HepG2 (cell line): ENCODE data around the gene SDC4. TPM values are rescaled to one million over a fixed set of nuclear protein-coding genes. Genes with fewer than 3 reads are reported as not detected.

Experiments
- ATAC-seq: fragments of 200-7000 bp; cut with Tn5 transposase; 3 replicates; pipeline ENCODE4 v1.9.1; 2020; ENCODE audit warnings: mild to moderate bottlenecking, moderate library complexity
- BruUV-seq: library from RNA; stranded (reverse); fragments of 400-500 nt; replicated peaks from 2 replicates; lab custom pipeline; 2021; lab: Mats Ljungman, UMichigan
- CTCF ChIA-PET: fragments of 300-600 bp; formaldehyde crosslinking; extraction: SDS; loops from one replicate; lab custom pipeline; 2021; ENCODE audit warnings: low total read pairs, inconsistent platforms, low intra/inter-chr PET ratio; lab: Yijun Ruan, JAX
- POLR2A ChIA-PET: fragments of 350-600 bp; sonication (Branson Sonifier 250); formaldehyde crosslinking; loops from one replicate; lab custom pipeline; 2020; ENCODE audit warnings: antibody characterized with exemption, inconsistent platforms; lab: Yijun Ruan, JAX
- DNase-seq: peaks from one replicate; pipeline ENCODE4 v3.0.0-alpha.2; 2015; ENCODE audit warnings: low spot score
- FAIRE-seq: peaks from 3 replicates; lab custom pipeline; 2011; peaks lifted over from hg19 to GRCh38; lab: Jason Lieb, UNC
- H2AFZ ChIP-seq: one replicate; pipeline ENCODE4 v1.6.1; 2011; ENCODE audit warnings: low read length, inconsistent platforms
- H3K27ac ChIP-seq: fragments of 300-600 bp; 3 replicates; pipeline ENCODE4 v1.8.0; 2011; ENCODE audit warnings: mixed run types, mild to moderate bottlenecking, mixed read lengths, low read length, inconsistent platforms; ENCODE audit not compliant: insufficient read depth; ENCODE audit errors: extremely low read length
- H3K27me3 ChIP-seq, 2 experiments: fragments of 200-600 bp in 1 of 2; 2 replicates in 1 of 2; 3 replicates in 1 of 2; pipeline versions ENCODE4 v1.6.0 to v1.8.0; 2011; ENCODE audit warnings: low read length in 2 of 2, mild to moderate bottlenecking in 2 of 2, moderate library complexity in 2 of 2, inconsistent platforms in 1 of 2; ENCODE audit not compliant: insufficient read depth in 2 of 2, control insufficient read depth in 1 of 2
- H3K36me3 ChIP-seq, 2 experiments: fragments of 200-600 bp in 1 of 2; replicated peaks in 1 of 2; 2 replicates in 1 of 2; 3 replicates in 1 of 2; pipeline versions ENCODE4 v1.5.1 to v1.8.0; 2011; ENCODE audit warnings: low read length in 2 of 2, inconsistent platforms in 1 of 2; ENCODE audit not compliant: insufficient read depth in 2 of 2, control insufficient read depth in 1 of 2
- H3K4me1 ChIP-seq: 2 replicates; pipeline ENCODE4 v1.5.1; 2012; ENCODE audit warnings: low read length, inconsistent platforms; ENCODE audit not compliant: insufficient read depth
- H3K4me2 ChIP-seq: 2 replicates; pipeline ENCODE4 v1.6.0; 2011; ENCODE audit warnings: low read depth, low read length, inconsistent platforms
- H3K4me3 ChIP-seq, 3 experiments: fragments of 200-600 bp in 1 of 3; sonication (generic), shearing (Covaris generic) in 1 of 3; replicated peaks in 1 of 3; 2 replicates each; pipeline ENCODE4 v1.5.1; 2011 to 2016; ENCODE audit warnings: low read length in 3 of 3, inconsistent platforms in 2 of 3, low read depth in 2 of 3, mild to moderate bottlenecking in 2 of 3, control low read depth in 1 of 3, mixed read lengths in 1 of 3; ENCODE audit not compliant: insufficient read depth in 1 of 3
- H3K79me2 ChIP-seq: one replicate; pipeline ENCODE4 v1.6.1; 2011; ENCODE audit warnings: low read length, inconsistent platforms; ENCODE audit not compliant: insufficient read depth
- H3K9ac ChIP-seq: 2 replicates; pipeline ENCODE4 v1.6.0; 2011; ENCODE audit warnings: mild to moderate bottlenecking, low read depth, low read length, inconsistent platforms; ENCODE audit not compliant: insufficient read depth
- H3K9me3 ChIP-seq: 2 replicates; pipeline ENCODE4 v1.5.1; 2012; ENCODE audit warnings: mild to moderate bottlenecking, low read length
- H4K20me1 ChIP-seq: 2 replicates; pipeline ENCODE4 v1.6.0; 2011; ENCODE audit warnings: inconsistent platforms, mild to moderate bottlenecking, low read length, moderate library complexity; ENCODE audit not compliant: insufficient read depth
- ARHGAP35 ChIP-seq: sonication (generic); formaldehyde crosslinking; IDR thresholded peaks from 2 replicates; pipeline ENCODE4 v1.9.0; 2022; ENCODE audit warnings: mild to moderate bottlenecking, inconsistent platforms, moderate library complexity, missing genetic modification reagents, borderline replicate concordance
- NCOR1 ChIP-seq: fragments of 200-600 bp; sonication (generic); IDR thresholded peaks from 2 replicates; pipeline ENCODE4 v1.7.0; 2017; ENCODE audit warnings: antibody characterized with exemption, low read length, borderline replicate concordance
- PLRG1 ChIP-seq: fragments of 450-650 bp; conservative IDR thresholded peaks from 2 replicates; pipeline ENCODE4 v1.6.1; 2016
- RBM22 ChIP-seq: fragments of 200-400 bp; formaldehyde crosslinking; optimal IDR thresholded peaks from 2 replicates; pipeline ENCODE3; 2017; ENCODE audit warnings: mild to moderate bottlenecking, low read length, moderate library complexity
- ZFP37 ChIP-seq: sonication (generic); formaldehyde crosslinking; IDR thresholded peaks from 2 replicates; pipeline ENCODE4 v1.4.0; 2020; ENCODE audit warnings: missing genetic modification reagents, borderline replicate concordance
- ZMYM4 ChIP-seq: sonication (generic); formaldehyde crosslinking; IDR thresholded peaks from 2 replicates; pipeline ENCODE4 v1.8.1; 2023; ENCODE audit warnings: mild to moderate bottlenecking, missing genetic modification reagents
- ZNF235 ChIP-seq: sonication (generic); formaldehyde crosslinking; IDR thresholded peaks from 2 replicates; pipeline ENCODE4 v1.8.1; 2023; ENCODE audit warnings: mild to moderate bottlenecking, missing genetic modification reagents, borderline replicate concordance
- ZNF383 ChIP-seq: sonication (generic); formaldehyde crosslinking; IDR thresholded peaks from 2 replicates; pipeline ENCODE4 v1.4.0; 2020; ENCODE audit warnings: missing genetic modification reagents, mild to moderate bottlenecking, borderline replicate concordance
- ZNF777 ChIP-seq: sonication (generic); formaldehyde crosslinking; IDR thresholded peaks from 2 replicates; pipeline ENCODE4 v1.4.0; 2020; ENCODE audit warnings: missing genetic modification reagents
- WGBS: methylation state at CpG from one replicate; pipeline ENCODE4 v1.1.6; 2017; ENCODE audit warnings: low lambda C conversion rate; 5-methylcytosine and 5-hydroxymethylcytosine counted together
- in situ Hi-C: cut with HindIII; loops from 2 replicates; pipeline ENCODE4 v1.10.0; 2017; ENCODE audit warnings: low pct_unique_long_range_greater_than_20kb; ENCODE audit not compliant: extremely low pct_ligation_motif_present
- intact Hi-C: fragments of 100-400 bp; cut with micrococcal nuclease; formaldehyde crosslinking; loops from one replicate; pipeline ENCODE4 v1.10.0; 2022; ENCODE audit not compliant: unreplicated experiment
- polyA plus RNA-seq, 8 experiments: library from polyadenylated mRNA; depleted of rRNA in 3 of 8; stranded (reverse) in 7 of 8; unstranded in 1 of 8; fragments of >200 nt; fragmentation: Illumina TruSeq in 4 of 8; extraction: Trizol in 4 of 8; gene quantifications; 2 replicates each; pipeline versions ENCODE4 v1.2.1 to v1.2.3, GENCODE V29; 2011 to 2016; ENCODE audit warnings: low read depth in 4 of 8, missing spikeins in 1 of 8, mixed read lengths in 1 of 8; ENCODE audit not compliant: insufficient read depth in 1 of 8
- total RNA-seq, 5 experiments: library from RNA; depleted of rRNA; stranded (reverse); fragments of >200 nt; fragmentation: Illumina TruSeq; extraction: Trizol; gene quantifications; 2 replicates each; pipeline ENCODE4 v1.2.3, GENCODE V29; 2016; ENCODE audit warnings: low read depth in 1 of 5
- TF ChIP-seq, protein P1 (sequence below): sonication (generic); formaldehyde crosslinking; IDR thresholded peaks from 2 replicates; pipeline ENCODE4 v1.4.0; 2020; ENCODE audit warnings: missing genetic modification reagents, borderline replicate concordance
- TF ChIP-seq, protein P2 (sequence below): sonication (generic); formaldehyde crosslinking; IDR thresholded peaks from 2 replicates; pipeline ENCODE4 v1.5.0; 2020; ENCODE audit warnings: missing genetic modification reagents
- TF ChIP-seq, protein P3 (sequence below): IDR thresholded peaks from 2 replicates; pipeline ENCODE4 v1.6.1; 2016; ENCODE audit warnings: missing biosample characterization, missing genetic modification reagents, low read depth
- TF ChIP-seq, protein P4 (sequence below): sonication (generic); formaldehyde crosslinking; conservative IDR thresholded peaks from 2 replicates; pipeline ENCODE4 v1.8.0; 2022; ENCODE audit warnings: low read depth, missing genetic modification reagents

The SDC4 gene
- total and polyA plus RNA-seq, 2 of the 13 experiments (the other 11 are each of a cell fraction or from before 2014, with no cell fraction given) = 49.0 to 65.1 TPM

DNA sequence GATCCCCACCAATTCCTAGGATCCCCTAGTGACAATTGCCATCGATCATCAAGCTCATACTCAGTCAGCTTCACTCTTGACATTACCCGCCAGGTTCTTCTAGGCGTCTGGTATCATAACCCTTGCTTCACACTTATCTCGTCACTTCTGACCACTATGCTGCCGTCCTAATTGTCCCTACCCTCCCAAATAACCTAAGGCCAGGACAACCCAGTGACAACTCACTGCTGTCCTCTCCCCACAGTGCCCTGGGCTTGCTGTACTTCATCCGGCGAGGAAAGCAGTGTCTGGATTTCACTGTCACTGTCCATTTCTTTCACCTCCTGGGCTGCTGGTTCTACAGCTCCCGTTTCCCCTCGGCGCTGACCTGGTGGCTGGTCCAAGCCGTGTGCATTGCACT lies 18.4 kb upstream of the SDC4 start:
- TF ChIP-seq, protein P1, sequence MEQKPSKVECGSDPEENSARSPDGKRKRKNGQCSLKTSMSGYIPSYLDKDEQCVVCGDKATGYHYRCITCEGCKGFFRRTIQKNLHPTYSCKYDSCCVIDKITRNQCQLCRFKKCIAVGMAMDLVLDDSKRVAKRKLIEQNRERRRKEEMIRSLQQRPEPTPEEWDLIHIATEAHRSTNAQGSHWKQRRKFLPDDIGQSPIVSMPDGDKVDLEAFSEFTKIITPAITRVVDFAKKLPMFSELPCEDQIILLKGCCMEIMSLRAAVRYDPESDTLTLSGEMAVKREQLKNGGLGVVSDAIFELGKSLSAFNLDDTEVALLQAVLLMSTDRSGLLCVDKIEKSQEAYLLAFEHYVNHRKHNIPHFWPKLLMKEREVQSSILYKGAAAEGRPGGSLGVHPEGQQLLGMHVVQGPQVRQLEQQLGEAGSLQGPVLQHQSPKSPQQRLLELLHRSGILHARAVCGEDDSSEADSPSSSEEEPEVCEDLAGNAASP = no peak
- Histone ChIP-seq H2AFZ (no peak overlapping the region), H3K27me3 (no peaks in the 10 kb centered on the region; a peak in 1 of 5 replicates), H3K79me2 (peaks cover 13% of the 10 kb centered on the region), H3K9ac (no peak overlapping the region), H3K9me3 (no peaks in the 10 kb centered on the region), H3K36me3 (peaks cover 20 to 32% of the 10 kb centered on the region in 2 experiments), H3K4me3 (no peak overlapping the region), H3K4me2 (no peak overlapping the region), H3K4me1 (peaks cover 39% of the 10 kb centered on the region), H4K20me1 (peaks cover 5% of the 10 kb centered on the region; the same call in 1 of the 2 replicates), H3K27ac (no peak overlapping the region)
- ATAC-seq (no peak), DNase-seq (no peak), FAIRE-seq (no peak)
- intact Hi-C loops (no loop called here), in situ Hi-C loops (no loop called here)
- ChIA-PET CTCF (no interaction called here), POLR2A (interaction anchor here (2.0 to 29.5 kb wide), 2 partner anchors 23 to 44 kb away, joined by 5 to 1422 read pairs; partner anchors contain the start of gene SDC4)
- 92% methylated on average over 11 of the region's 11 CpGs for WGBS
- BruUV-seq = no TSS peak

DNA sequence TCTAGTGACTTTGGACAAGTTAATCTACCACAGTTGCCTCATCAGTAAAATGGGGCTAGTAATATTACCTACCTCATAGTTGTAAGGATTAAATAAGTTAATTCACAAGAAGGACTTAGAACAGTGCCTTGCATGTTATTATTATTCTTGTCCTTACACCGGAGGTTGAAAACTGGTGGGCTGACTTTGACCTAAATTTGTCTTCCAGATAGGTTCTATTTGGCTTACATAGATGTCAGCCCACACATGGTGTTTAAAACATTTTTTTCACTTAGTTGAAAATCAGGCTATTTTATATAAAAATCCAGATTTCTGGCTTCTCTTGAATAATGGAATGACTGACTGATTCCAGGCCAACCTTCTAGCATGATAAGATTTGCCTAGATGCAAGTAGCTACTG lies 18.0 kb upstream of the SDC4 start:
- ATAC-seq (no peak), DNase-seq (no peak), FAIRE-seq (no peak)
- intact Hi-C loops (no loop called here), in situ Hi-C loops (no loop called here)
- Histone ChIP-seq H3K36me3 (peaks cover 20 to 32% of the 10 kb centered on the region in 2 experiments), H3K4me1 (peaks cover 43% of the 10 kb centered on the region), H3K27ac (no peak overlapping the region), H3K9ac (no peak overlapping the region), H3K79me2 (peaks cover 13% of the 10 kb centered on the region), H3K4me3 (no peak overlapping the region), H4K20me1 (peaks cover 5% of the 10 kb centered on the region; the same call in 1 of the 2 replicates), H3K4me2 (no peak overlapping the region), H3K9me3 (no peaks in the 10 kb centered on the region), H3K27me3 (no peaks in the 10 kb centered on the region; a peak in 1 of 5 replicates), H2AFZ (no peak overlapping the region)
- CTCF ChIA-PET = no interaction called here
- POLR2A ChIA-PET = interaction anchor here (2.0 to 29.5 kb wide), 2 partner anchors 23 to 43 kb away, joined by 5 to 1422 read pairs; partner anchors contain the start of gene SDC4
- BruUV-seq = no TSS peak
- WGBS = 98% methylated on average over 1 of the region's 1 CpG
- no peak for TF ChIP-seq ZMYM4
- no peak for TF ChIP-seq RBM22
- TF ChIP-seq, protein P2, sequence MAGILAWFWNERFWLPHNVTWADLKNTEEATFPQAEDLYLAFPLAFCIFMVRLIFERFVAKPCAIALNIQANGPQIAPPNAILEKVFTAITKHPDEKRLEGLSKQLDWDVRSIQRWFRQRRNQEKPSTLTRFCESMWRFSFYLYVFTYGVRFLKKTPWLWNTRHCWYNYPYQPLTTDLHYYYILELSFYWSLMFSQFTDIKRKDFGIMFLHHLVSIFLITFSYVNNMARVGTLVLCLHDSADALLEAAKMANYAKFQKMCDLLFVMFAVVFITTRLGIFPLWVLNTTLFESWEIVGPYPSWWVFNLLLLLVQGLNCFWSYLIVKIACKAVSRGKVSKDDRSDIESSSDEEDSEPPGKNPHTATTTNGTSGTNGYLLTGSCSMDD (CRISPR knock-in tag) = no peak
- TF ChIP-seq PLRG1 = no peak
- TF ChIP-seq, protein P3, sequence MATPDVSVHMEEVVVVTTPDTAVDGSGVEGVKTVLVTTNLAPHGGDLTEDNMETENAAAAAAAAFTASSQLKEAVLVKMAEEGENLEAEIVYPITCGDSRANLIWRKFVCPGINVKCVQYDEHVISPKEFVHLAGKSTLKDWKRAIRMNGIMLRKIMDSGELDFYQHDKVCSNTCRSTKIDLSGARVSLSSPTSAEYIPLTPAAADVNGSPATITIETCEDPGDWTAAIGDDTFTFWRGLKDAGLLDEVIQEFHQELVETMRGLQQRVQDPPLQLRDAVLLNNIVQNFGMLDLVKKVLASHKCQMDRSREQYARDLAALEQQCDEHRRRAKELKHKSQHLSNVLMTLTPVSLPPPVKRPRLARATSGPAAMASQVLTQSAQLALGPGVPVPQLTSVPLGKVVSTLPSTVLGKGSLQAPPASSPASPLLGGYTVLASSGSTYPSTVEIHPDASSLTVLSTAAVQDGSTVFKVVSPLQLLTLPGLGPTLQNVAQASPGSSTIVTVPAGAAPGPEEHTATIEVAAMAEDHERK (CRISPR knock-in tag) = no peak
- no peak for TF ChIP-seq ZNF235 (CRISPR knock-in tag)
- TF ChIP-seq, protein P4, sequence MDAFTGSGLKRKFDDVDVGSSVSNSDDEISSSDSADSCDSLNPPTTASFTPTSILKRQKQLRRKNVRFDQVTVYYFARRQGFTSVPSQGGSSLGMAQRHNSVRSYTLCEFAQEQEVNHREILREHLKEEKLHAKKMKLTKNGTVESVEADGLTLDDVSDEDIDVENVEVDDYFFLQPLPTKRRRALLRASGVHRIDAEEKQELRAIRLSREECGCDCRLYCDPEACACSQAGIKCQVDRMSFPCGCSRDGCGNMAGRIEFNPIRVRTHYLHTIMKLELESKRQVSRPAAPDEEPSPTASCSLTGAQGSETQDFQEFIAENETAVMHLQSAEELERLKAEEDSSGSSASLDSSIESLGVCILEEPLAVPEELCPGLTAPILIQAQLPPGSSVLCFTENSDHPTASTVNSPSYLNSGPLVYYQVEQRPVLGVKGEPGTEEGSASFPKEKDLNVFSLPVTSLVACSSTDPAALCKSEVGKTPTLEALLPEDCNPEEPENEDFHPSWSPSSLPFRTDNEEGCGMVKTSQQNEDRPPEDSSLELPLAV (CRISPR knock-in tag) = no peak
- no peak for TF ChIP-seq ZFP37 (CRISPR knock-in tag)
- TF ChIP-seq ARHGAP35 (CRISPR knock-in tag) = no peak
- no peak for TF ChIP-seq NCOR1
- TF ChIP-seq ZNF383 (CRISPR knock-in tag) = no peak
- TF ChIP-seq ZNF777 = no peak
